GM12865 (cell line): ENCODE data around the gene TCAP.
A peak's percentile ranks its signal among the peaks of the same experiment; 100 is the strongest.

Source experiments
- DNase-seq: peaks from one replicate; pipeline ENCODE4 v3.0.0; 2010; ENCODE audit warnings: low read depth
- H3K4me3 ChIP-seq: 2 replicates; pipeline ENCODE4 v1.5.1; 2011; ENCODE audit warnings: mild to moderate bottlenecking, low read depth, low read length, control low read depth
- TF ChIP-seq, protein P1 (sequence below): IDR thresholded peaks from 2 replicates; pipeline ENCODE4 v1.5.1; 2011; ENCODE audit warnings: low read length, control low read depth, low read depth, inconsistent platforms; ENCODE audit not compliant: insufficient read depth; ENCODE audit errors: missing control alignments

The TCAP gene

DNA sequence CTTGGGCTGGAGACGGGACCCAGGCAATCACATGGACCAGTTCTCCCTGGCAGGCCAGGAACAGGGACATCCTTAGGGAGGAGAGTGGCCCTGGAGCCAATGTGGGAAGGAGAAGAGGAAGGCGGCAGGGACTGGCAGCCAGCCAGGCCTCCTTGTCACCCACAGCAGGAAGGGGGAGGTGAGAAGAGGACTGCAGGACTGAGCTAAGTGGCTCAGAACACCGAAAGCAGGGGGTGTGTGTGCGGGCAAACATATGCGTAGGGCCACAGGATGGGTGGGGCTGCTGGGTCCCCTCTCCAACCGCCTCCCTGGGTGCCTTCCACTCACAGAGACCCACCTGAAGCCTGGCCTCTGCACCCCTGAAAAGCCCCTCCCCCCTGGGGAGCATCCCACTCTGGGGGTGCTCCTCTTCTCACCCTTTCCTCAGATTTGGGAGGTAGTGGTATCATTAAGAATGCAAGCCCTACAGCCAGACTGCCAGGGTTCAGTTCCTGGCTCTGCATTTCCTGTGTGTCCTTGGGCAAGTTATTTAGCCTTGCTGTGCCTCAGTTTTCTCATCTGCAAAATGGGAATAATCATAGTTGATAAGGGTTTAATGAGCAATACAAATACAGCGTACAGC lies 11.2 kb downstream of the TCAP start:
- H3K4me3 ChIP-seq, result no peak overlapping the region
- TF ChIP-seq, protein P1, sequence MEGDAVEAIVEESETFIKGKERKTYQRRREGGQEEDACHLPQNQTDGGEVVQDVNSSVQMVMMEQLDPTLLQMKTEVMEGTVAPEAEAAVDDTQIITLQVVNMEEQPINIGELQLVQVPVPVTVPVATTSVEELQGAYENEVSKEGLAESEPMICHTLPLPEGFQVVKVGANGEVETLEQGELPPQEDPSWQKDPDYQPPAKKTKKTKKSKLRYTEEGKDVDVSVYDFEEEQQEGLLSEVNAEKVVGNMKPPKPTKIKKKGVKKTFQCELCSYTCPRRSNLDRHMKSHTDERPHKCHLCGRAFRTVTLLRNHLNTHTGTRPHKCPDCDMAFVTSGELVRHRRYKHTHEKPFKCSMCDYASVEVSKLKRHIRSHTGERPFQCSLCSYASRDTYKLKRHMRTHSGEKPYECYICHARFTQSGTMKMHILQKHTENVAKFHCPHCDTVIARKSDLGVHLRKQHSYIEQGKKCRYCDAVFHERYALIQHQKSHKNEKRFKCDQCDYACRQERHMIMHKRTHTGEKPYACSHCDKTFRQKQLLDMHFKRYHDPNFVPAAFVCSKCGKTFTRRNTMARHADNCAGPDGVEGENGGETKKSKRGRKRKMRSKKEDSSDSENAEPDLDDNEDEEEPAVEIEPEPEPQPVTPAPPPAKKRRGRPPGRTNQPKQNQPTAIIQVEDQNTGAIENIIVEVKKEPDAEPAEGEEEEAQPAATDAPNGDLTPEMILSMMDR, result no peak
- DNase-seq, result peak; percentile 72

DNA sequence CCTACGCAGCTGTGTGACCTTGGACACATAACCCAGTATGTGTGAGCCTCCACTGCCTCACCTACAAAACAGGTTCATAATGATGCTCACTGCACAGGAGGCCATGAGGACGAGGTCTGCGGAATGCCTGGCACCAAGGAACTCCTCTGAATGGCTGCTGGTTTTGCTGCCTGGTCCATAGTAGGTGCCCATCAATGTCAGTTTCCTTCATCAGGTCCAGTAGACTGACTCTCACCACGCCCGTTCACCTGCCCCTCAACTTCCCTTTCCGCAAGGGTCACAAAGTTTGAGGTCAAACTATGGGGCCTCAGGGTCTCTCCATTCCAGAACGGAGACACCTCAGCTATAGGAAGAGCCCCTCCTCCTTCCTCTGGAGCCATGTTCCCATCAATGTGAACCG lies 11.9 kb downstream of the TCAP start:
- no peak for DNase-seq
- H3K4me3 ChIP-seq, result no peak overlapping the region
- TF ChIP-seq, protein P1, result no peak

DNA sequence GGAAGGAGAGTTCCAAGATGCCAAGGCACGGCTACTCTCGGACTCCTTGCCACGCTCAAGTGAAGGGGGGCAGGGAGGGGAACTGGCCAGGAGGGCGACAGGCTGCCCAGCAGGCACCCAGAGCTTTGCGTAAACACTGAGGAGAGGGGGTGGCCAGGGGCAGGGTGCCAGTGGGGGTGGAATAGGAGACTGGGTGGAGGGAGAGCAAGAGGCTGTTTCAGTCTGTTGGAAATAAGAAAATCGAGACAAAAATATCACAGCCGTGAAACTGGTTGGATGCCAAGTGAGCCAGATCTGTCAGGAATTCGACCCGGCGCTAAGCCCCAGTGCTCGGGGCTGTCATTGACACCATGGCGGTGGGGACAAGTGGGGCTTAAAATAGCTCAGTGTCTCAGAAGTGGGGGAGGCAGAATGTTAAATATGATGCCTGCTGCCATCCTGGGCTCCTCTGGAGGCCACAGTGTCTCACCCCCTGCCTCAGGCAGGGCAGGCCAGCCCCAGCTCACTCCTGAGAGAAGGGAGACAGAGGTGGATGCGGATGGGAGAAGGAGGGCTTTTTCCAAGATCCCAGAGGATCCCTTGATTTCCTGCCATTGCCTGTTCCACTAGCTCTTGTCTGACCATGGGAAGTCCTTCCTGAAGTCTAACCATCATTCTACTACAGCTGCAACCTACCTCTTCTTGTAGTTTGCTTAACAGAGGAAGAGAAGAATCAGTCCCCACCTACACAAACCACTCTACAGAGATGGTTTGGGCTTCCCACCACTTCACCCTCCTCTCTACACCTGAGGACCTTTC lies 12.6 kb downstream of the TCAP start:
- TF ChIP-seq, protein P1, result no peak
- DNase-seq, result no peak
- H3K4me3 ChIP-seq, result no peak overlapping the region

DNA sequence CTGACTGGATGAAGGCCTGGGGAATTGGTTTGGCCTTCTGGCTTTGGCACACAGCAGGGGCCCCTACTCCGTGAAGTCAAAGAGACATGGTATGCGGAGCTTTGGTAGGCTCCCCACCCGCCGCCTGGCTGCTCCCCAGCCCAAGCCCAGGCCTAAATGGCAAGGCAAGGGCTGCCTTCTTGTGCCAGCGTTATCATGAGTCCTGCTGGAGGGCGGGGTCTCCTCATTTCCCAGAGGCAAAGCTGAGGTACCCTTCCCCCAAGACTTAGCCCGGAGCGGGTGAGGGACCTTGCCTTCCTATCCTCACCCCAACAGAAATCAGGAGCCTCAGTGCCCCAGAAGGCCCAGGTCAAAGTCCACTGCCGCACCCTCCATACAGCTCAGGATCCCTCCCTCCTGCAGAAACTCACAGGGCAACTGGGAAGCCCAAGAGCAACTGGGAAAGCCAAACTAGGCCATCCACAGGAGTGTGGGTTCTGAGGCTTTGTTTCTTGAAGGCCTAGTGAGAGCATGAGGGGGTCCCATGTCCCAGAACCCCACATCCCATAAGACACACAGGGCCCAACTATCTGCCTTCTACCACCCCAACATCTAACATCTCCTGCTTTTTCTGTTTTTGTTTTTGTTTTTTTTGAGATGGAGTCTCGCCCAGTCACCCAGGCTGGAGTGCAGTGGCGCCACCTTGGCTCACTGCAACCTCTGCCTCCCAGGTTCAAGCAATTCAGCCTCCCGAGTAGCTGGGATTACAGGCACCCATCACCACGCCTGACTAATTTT lies 13.4 kb downstream of the TCAP start:
- DNase-seq, result no peak
- TF ChIP-seq, protein P1, result no peak
- no peak overlapping the region for H3K4me3 ChIP-seq

DNA sequence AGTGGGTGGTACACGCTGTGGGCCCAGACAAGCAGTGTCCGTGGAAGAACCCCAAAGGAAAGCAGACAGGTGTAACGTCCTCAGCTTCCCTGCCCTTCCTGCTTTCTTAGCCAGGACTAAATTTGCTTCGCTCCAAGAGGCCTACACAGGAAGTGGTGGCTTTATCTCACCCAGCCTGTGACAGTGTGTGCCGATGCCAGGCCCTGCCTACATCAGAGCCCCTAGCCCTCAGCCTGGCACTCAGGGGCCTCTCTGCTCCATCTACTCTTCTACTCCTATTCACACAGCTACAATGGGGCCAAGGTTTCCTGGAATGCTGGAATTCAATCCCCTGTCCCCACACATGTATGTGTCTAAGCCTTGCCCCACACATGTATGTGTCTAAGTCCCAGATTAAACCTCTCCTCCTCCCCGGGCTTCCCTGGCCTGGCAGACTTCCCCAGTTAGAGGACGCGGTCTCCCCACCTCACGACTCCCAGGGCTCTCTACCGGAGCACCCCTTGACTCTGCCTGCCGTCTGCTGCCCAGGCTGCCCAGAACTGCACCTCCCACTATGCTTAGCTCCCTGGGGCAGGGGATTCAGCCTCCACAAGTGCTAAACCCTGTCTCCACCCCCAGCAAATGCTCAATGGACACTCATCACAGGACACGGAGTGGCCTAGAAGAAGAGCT lies 14.5 kb downstream of the TCAP start:
- peak; percentile 42 for DNase-seq
- H3K4me3 ChIP-seq, result no peak overlapping the region
- TF ChIP-seq, protein P1, result no peak

DNA sequence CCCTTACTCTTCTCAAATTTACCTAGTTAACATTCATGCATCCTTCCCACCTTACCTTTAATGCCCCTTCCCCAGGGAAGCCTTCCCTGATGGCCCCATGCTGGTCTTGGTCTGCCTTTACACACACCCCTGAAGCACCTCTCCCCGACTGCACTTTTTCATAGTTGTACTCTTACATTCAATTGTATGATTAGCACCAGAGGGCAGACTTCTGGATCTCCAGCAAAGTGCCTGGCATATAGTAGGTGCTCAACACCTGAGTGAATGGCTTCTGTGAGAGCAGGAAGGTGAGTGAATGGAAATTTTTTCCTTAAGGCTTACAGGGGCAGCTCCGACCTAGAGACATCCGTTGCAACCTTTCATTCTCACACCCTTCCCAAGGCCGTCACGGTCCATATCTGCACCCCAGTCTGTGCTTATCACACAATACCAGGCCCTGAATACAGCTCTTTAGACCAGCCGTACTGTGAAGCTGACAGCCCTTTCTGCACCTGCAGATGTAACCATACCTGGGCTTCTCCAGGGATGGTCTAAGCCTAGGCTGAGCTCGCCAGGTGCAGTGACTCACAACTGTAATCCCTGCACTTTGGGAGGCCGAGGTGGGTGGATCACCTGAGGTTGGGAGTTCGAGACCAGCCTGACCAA lies 18.3 kb downstream of the TCAP start:
- DNase-seq, result no peak
- TF ChIP-seq, protein P1, result no peak

More for the DNA sequence above, 18.3 kb downstream of the TCAP start:
- H3K4me3 ChIP-seq, result no peak overlapping the region
